BJ (cell line): ENCODE measurements around the gene OR4N2. TPM values are rescaled to one million over a fixed set of nuclear protein-coding genes. Genes with fewer than 3 reads are reported as not detected.
"Not testable (repeated sequence)": the region's sequence is repeated elsewhere in the genome, so short reads cannot be mapped to it uniquely, and the experiment has no call there.

Experiments
- CTCF ChIA-PET: fragments of 350-600 bp; formaldehyde crosslinking; extraction: SDS; loops from one replicate; lab custom pipeline; 2021; ENCODE audit warnings: antibody characterized with exemption, inconsistent platforms; lab: Yijun Ruan, JAX
- POLR2A ChIA-PET: fragments of 300-600 bp; sonication (Branson Sonifier 250); formaldehyde crosslinking; extraction: SDS; loops from one replicate; lab custom pipeline; 2021; ENCODE audit warnings: antibody characterized with exemption; lab: Charles Lee
- DNase-seq: peaks from one replicate; pipeline ENCODE4 v3.0.0-alpha.2; 2011; ENCODE audit warnings: low read depth
- H3K27me3 ChIP-seq: 2 replicates; pipeline ENCODE4 v1.6.0; 2011; ENCODE audit warnings: low read length; ENCODE audit not compliant: control insufficient read depth, insufficient read depth
- H3K36me3 ChIP-seq: 2 replicates; pipeline ENCODE4 v1.5.1; 2011; ENCODE audit warnings: low read length; ENCODE audit not compliant: control insufficient read depth, insufficient read depth
- H3K4me3 ChIP-seq: 2 replicates; pipeline ENCODE4 v1.5.1; 2011; ENCODE audit warnings: low read depth, mild to moderate bottlenecking, control low read depth, low read length
- polyA minus RNA-seq: library from RNA; depleted of rRNA, polyadenylated mRNA; stranded (reverse); fragments of >200 nt; gene quantifications from 2 replicates; pipeline ENCODE4 v1.2.3, GENCODE V29; 2011; rRNA and poly(A)+ RNA removed
- polyA plus RNA-seq: library from polyadenylated mRNA; depleted of rRNA; stranded (reverse); fragments of >200 nt; gene quantifications from 2 replicates; pipeline ENCODE4 v1.2.3, GENCODE V29; 2011; rRNA removed
- TF ChIP-seq, protein P1 (sequence below): IDR thresholded peaks from 2 replicates; pipeline ENCODE4 v1.5.1; 2011; ENCODE audit warnings: low read depth, mild to moderate bottlenecking, control low read depth, inconsistent platforms, low read length, moderate library complexity; ENCODE audit not compliant: insufficient read depth

The OR4N2 gene, protein sequence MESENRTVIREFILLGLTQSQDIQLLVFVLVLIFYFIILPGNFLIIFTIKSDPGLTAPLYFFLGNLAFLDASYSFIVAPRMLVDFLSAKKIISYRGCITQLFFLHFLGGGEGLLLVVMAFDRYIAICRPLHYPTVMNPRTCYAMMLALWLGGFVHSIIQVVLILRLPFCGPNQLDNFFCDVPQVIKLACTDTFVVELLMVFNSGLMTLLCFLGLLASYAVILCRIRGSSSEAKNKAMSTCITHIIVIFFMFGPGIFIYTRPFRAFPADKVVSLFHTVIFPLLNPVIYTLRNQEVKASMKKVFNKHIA
- polyA plus RNA-seq (not detected in 2 replicates), polyA minus RNA-seq (not detected in 2 replicates)

DNA sequence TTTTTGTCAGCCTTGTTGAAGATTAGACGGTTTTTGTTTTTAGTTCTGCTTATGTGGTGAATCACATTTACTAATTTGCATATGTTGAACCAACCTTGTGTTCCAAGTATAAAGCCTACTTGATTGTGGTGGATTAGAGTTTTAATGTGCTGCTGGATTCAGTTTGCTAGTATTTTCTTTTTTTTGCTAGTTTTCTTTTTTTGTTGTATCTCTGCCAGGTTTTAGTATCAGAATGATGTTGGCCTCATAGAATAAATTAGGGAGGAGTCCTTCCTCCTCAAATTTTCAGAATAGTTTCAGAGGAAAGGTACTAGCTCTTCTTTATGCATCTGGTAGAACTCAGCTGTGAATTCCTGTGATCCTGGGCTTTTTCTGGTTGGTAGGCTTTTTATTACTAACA, at the start of gene OR4N2:
TSS of gene OR4N2 (plus strand) at position 301 of the 400 bp plus-strand sequence. CDS start 23,679 bp downstream, outside the sequence.
- POLR2A ChIA-PET, DNase-seq, H3K27me3 ChIP-seq, H3K36me3 ChIP-seq, CTCF ChIA-PET, H3K4me3 ChIP-seq: not testable (repeated sequence)

DNA sequence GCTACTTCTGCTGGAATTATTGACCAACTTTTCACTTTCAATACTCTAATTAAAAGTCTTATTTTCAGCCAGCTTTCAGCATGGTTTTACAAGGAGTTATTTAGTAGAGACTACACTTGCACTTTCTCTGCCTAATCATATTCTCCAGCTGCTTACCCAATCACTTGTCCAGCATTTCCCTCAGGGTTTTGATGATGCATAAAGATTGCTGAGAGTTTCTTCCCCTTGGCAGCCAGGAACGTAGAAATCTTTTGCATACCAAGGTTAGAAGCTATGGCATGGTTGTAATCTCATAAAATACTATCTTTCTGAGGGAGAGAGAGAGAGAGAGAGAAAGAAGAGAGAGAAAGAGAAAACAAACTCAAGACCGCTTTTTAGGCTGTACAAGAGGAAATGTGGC, 49.4 kb upstream of the OR4N2 start:
- DNase-seq, result no peak
- CTCF ChIA-PET, result no interaction called here
- TF ChIP-seq, protein P1, sequence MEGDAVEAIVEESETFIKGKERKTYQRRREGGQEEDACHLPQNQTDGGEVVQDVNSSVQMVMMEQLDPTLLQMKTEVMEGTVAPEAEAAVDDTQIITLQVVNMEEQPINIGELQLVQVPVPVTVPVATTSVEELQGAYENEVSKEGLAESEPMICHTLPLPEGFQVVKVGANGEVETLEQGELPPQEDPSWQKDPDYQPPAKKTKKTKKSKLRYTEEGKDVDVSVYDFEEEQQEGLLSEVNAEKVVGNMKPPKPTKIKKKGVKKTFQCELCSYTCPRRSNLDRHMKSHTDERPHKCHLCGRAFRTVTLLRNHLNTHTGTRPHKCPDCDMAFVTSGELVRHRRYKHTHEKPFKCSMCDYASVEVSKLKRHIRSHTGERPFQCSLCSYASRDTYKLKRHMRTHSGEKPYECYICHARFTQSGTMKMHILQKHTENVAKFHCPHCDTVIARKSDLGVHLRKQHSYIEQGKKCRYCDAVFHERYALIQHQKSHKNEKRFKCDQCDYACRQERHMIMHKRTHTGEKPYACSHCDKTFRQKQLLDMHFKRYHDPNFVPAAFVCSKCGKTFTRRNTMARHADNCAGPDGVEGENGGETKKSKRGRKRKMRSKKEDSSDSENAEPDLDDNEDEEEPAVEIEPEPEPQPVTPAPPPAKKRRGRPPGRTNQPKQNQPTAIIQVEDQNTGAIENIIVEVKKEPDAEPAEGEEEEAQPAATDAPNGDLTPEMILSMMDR, result no peak
- Histone ChIP-seq H3K4me3 (no peak overlapping the region), H3K27me3 (no peaks in the 10 kb centered on the region), H3K36me3 (no peaks in the 10 kb centered on the region)
- POLR2A ChIA-PET, result no interaction called here

DNA sequence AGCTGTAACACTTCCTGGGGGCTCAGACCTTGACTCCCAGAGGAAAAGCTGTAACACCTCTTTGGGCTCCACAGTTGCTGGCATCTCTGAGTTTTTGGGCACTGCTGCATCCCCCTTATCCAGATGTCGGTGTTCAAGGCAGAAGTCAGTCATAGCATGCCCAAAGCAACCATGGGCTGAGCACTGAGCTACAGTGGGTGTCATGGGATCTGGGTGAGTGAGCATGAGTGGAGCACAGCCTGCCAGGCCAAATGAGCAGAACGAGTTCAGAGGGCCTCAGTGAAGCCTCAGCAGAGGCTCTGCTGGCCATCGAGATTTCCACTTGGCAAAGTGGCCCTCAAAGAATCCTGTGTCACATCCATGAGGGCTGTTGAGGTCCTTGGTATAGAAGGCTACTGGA, 32.1 kb upstream of the OR4N2 start:
- CTCF ChIA-PET, H3K27me3 ChIP-seq, POLR2A ChIA-PET, H3K36me3 ChIP-seq, DNase-seq, H3K4me3 ChIP-seq: not testable (repeated sequence)

- TF ChIP-seq, protein P1, result no peak
- no peaks in the 10 kb centered on the region for H3K27me3 ChIP-seq
- POLR2A ChIA-PET, result no interaction called here
- CTCF ChIA-PET, result no interaction called here
- H3K4me3 ChIP-seq, result no peak overlapping the region
- H3K36me3 ChIP-seq, result no peaks in the 10 kb centered on the region
- no peak for DNase-seq
Measured at GRCh38 chr14:19771895-19772430, 31.6 kb upstream of the OR4N2 start.

DNA sequence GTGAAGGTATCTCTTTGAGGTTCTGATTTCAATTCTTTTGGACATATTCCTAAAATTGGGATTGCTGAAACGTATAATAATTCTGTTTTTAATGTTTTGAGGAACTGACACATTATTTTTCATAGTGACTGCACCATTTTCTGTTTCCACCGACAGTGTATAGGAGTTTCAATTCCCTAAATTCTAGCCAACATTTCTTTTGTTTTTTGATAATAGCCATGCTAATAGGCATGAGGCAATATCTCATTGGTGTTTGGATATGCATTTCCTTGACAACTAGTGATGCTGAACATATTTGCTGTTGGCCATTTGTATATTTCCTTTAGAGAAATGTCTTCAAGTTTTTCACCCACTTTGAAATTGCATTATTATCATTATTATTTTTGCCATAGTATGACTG, 31.1 kb upstream of the OR4N2 start:
- H3K4me3 ChIP-seq, H3K36me3 ChIP-seq, DNase-seq, H3K27me3 ChIP-seq, POLR2A ChIA-PET, CTCF ChIA-PET: not testable (repeated sequence)

GRCh38 chr14:19773204-19773603, 30.4 kb upstream of the OR4N2 start, which contains the start of gene OR4M1:
OR4M1 (plus strand) TSS chr14:19773504; CDS start chr14:19780323, 6,819 bp downstream.
- H3K4me3 ChIP-seq, CTCF ChIA-PET, H3K36me3 ChIP-seq, H3K27me3 ChIP-seq, POLR2A ChIA-PET, DNase-seq: not testable (repeated sequence)

GRCh38 chr14:19775587-19775986, 28.0 kb upstream of the OR4N2 start:
- no peak overlapping the region for H3K4me3 ChIP-seq

GRCh38 chr14:19785848-19786247, 17.7 kb upstream of the OR4N2 start:
- H3K36me3 ChIP-seq, DNase-seq, H3K4me3 ChIP-seq, POLR2A ChIA-PET, H3K27me3 ChIP-seq, CTCF ChIA-PET: not testable (repeated sequence)

More at GRCh38 chr14:19775587-19775986, 28.0 kb upstream of the OR4N2 start:
- ChIA-PET POLR2A (no interaction called here), CTCF (no interaction called here)
- no peaks in the 10 kb centered on the region for H3K27me3 ChIP-seq
- no peak for DNase-seq
- no peaks in the 10 kb centered on the region for H3K36me3 ChIP-seq
- TF ChIP-seq, protein P1, result no peak

DNA sequence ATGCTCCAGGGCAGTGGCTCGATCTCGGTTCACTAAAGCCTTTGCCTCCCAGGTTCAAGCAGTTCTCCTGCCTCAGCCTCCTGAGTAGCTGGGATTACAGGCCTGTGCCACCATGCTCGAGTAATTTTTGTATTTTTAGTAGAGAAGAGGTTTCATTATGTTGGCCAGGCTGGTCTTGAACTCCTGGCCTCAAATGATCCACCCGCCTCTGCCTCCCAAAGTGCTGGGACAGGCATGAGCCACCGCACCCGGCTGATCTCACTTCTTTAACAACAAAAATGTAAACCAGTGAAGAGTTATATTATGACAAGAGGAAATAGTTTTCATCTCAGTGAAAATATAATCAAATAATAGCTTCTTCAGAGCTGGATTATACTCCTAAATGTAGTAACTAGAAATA, 16.3 kb upstream of the OR4N2 start:
- H3K27me3 ChIP-seq, DNase-seq, H3K36me3 ChIP-seq, POLR2A ChIA-PET, H3K4me3 ChIP-seq, CTCF ChIA-PET: not testable (repeated sequence)

DNA sequence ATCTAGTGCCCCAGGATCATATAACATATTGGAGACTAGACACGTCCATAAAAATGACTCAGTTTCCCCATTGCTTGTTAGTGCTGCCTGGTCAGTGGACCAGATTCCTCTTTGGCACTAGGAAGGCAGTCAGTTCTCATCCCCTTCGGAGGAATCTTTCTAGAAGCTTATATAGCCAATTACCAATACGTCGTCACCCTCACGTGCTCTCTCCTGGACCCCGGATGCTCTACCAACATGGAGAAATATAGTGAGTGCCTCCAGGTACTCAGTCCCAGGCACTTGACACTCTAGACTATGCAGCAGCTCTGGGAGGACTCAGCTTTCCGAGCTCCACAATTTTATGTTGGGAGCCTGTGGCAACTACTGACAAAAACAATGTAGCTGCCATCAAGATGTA, 15.4 kb upstream of the OR4N2 start:
- H3K27me3 ChIP-seq, H3K4me3 ChIP-seq, DNase-seq, POLR2A ChIA-PET, CTCF ChIA-PET, H3K36me3 ChIP-seq: not testable (repeated sequence)
